NCI-H2107 treated with DMSO at 0.1 percent for 48 hours (cell line): Measurements from ENCODE around the gene PTPRG.

ENCODE experiments used
- DNase-seq: peaks from one replicate; lab custom pipeline; 2025; ENCODE audit not compliant: unreplicated experiment; lab: John Stamatoyannopoulos, UW

The PTPRG gene

DNA sequence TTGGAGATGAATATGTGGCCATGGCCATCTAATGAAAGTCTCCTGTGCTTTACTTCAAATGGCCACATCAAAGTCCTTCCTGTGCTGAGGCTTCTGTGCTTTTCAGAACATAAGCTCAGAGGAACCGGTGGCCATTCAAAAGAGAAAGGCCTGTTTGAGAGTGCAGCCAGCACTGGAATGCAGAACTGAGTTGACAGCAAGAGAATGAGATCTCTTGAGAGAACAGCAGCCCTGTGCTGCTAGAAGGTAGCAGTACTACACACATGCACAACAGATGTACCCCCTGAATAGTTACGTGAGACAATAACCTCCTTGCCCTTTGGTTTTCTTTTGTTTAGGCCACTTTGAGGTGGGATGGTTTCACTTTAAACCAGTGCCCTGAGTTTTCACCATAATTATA lies 292.5 kb downstream of the PTPRG start:
- DNase-seq = no peak

DNA sequence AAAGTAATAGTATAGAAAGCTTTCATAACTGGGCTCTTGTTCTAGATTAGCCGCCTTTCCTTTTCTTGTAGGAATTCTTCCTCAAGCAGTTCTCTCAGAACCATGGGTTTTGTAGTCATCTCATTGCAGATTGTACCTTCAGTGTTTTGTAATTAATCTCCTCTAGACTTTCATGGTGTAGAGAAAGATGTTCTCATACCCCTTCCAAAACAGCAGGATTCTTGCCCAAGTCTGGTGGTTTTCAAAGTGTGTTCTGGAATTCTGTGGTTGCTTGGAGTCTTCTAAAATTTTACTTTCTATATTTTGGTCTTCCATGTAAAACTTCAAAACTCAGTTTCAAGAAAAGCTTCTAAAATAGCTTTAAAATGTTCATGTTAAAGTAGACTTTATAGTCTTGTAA lies 293.8 kb downstream of the PTPRG start:
- no peak for DNase-seq

DNA sequence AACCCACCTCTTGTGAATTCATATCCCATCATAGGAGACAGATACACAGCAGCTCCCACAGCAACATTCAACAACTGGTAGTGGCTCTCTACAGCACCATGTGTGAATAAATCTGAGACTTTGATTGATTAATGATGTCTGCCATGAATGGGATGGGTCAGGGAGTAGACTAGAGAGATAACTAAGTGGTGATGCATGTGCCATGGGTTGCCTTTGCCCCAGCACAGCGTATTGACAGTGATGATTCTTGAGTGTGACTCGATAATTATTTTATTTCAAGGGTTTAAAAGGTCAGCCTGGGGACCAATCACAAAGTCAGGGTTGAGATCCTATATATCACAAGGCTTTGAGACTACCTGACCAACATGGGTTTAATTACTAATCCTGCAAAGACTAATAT lies 295.9 kb downstream of the PTPRG start:
- no peak for DNase-seq

DNA sequence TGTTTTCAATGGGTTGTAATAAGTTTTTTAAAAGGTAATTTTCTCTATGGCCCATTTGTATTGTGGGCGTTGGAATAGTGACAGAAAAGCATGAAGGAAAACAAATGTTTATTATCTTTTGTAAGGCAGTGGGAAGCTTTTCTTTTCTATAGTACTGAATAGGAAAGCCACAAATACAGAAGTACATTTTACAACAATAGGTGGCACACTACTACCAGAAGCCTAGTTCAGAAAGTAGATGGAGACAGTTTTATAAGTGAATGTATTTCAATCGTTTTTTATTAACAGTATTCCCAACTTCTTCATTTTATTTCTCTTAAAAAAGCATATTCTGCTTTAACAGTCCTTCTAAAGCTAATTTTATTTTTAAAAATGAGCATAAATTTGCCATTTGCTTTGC lies 296.7 kb downstream of the PTPRG start:
- peak; percentile 51 for DNase-seq

DNA sequence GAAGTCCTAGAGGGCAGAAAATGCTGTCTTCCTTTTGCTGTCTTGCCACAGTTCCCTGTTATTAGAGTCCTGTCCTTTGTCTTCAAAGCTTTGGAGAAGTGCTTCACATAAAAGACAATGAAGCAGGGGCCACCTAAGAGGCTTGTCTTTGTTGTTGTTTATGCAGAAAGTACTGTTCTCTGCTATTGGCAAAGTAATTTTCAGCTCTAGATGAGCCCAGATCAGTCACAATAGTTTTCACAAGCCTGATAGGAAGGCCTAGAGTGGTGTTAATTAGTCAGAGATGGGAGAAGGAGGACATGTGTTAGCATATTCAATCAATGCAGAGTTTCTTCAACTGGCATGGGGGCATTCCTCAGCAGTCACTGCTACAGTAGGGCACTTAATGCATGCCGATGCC lies 300.0 kb downstream of the PTPRG start:
- DNase-seq = no peak

DNA sequence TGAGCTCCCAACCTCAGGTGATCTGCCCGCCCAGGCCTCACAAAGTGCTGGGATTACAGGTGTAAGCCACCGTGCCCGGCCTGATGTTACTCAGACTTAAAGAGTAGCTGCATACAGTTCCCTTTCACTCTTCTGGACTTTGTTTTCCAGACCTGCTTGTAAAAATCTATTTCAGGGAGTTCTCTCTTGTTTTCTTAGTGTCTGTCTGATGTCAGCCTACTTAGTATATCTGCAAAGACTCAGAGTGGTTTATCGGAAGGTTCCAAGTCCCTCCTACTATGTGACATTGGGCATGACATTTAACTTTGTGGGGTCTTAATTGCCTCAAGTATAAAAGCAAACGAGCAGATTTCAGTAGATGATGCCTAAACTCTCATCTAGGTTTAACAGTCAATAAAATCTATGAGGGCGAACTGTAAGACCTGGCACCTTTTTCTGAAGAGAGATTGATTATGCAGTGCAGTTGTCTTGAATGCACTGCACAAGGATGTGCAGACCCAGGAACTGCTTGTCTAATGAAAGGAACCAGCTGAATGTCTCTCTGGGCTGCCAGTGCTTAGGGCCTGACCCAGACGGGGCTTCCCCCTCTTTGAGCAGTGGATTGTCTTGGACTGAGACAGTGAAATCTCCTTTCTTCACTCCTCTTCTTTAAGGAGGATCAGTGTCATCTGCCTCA lies 301.4 kb downstream of the PTPRG start:
- no peak for DNase-seq

DNA sequence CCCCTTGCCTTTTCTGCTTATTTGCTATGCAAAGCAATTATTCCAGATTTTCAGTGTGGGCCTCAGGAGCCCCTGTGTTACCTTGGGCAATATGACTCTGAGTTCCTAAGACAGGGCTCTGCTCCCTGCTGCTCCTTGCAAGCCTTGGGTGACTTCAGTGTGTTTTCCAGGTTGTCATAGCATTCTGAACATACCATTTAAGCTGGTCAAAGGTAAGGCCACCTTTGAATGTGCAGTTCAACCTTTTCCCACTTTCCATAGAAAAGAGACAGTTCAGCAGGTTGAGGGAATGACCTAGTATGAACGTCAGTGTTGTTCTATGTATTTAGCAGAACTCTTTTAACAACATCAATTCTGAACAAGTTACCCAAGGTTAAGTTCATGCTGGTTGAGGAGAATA lies 302.2 kb downstream of the PTPRG start:
- no peak for DNase-seq

DNA sequence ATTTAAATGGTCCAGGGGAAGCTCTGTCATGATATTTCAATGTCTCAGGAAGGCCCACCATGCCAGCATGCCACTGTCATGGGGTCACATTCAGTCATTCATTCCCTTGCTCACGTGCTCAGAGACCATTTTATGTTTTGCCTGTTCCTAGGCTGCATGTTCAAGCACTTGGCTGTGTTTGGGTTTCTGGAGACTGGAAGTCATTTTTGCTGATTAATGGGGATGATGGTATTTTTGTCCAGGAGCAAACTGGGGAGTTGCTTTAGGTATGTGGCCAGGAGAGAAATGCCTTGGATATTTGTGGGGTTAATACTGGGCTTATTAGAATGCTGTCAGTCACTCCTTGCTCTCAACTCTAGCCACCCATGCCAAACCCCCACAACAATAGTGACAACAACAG lies 303.5 kb downstream of the PTPRG start:
- no peak for DNase-seq

DNA sequence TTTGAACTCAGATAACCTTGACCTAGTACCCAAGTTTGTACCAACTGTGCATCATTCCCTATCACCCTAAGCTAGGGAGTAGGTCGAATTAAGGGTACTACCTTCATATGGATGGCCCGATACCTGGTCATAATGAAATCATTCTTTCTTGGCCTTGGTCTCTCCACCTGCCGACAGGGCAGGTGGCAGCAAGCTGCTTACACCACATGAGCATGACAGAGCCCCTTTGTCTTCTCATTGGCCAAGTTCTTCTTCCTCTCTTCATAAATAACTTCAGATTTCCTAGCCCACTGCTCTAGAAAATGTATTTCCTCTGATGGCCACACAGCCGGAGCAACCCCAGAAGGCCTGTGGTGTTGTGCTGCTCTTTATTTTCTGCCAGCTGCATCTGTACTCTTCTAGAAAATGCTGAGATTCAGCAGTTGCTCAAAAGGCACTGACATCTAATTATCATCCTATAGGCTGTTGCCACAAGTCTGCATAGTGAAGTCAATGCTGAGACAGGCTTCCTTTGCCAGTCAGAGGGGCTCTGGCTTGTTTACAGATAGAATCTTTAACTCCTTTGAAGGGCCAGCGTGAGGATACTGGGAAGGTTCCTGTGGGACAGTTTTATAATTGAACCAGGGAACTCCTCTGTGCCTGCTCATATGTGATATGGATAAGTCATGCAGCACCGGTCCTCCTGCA lies 304.2 kb downstream of the PTPRG start:
- DNase-seq = no peak

DNA sequence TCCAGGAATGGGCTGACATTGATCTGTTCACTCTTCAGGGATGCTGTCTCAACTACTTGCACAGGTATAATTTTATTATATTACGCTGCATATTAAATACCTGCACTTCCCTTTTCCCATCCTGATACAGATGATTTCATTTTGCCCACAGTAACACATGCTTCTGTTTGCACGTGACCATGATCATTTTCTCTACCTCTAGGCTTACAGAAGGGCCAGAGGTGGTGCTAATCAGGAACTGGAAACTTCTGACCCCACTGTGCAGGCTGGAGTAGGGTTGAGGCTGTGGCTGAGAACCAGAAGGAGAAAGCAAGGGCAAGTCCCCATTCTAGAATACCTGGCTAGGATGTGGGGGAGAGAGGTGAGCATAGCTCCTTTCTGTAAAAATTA lies 304.8 kb downstream of the PTPRG start:
- no peak for DNase-seq

DNA sequence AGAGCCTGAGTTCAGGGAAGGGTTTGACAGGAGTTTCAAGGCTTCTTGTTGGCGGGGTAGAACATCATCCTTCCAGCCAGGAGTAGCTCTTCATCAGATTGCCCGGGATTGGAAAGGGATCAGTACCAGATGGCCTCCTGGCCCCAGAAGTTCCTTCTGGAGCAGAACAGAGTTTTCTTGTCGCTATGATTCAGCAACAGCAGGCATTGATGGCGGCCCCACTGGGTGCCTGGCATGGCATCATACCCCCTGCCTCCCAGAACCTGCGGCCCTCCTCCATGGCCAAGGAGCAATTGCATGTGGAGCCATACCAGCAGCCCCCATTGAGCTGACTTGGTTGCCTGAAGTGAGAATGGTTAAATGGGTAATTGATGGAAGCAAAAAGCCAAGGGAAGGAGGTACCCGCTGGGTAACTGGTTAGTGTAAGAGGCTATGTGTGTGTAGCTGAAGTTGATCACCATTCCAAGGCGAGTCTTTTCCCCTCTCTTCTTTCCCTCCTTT lies 305.6 kb downstream of the PTPRG start:
- DNase-seq = no peak

DNA sequence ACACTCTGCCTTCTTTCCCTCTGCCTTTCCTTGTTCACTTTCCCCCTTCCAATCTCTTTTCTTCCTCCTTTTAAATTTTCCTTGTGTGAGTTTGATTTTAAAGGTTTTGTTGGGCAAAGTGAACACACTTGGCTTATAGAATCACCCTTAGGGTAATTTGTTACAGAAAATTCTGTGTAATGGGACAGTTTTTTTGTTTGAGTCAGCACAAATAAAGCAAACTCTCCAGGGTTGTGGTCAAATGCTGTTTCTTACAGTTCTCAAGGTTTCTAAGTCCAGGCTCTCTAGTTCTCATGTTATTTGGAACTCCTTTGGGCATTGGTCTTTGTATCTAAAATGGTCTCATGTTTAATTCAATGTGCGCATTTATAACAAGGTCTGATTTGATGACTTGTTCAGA lies 307.1 kb downstream of the PTPRG start:
- no peak for DNase-seq

DNA sequence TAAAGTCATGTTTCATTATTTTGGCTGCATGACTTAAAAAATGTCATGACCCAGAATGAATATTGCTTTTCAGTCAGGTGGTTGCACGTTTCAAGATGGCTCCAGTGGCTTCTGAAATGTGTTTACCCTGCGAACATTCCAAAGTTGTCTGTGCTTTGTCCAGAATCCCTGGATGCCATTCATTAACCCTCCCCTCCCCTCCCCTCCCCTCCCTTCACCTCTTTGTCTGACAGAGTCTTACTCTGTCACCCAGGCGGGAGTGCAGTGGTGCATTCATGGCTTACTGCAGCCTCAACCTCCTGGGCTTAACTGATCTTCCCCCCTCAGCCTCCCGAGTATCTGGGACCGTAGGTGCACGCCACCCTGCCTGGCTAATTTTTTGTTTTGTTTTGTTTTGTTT lies 308.0 kb downstream of the PTPRG start:
- no peak for DNase-seq

DNA sequence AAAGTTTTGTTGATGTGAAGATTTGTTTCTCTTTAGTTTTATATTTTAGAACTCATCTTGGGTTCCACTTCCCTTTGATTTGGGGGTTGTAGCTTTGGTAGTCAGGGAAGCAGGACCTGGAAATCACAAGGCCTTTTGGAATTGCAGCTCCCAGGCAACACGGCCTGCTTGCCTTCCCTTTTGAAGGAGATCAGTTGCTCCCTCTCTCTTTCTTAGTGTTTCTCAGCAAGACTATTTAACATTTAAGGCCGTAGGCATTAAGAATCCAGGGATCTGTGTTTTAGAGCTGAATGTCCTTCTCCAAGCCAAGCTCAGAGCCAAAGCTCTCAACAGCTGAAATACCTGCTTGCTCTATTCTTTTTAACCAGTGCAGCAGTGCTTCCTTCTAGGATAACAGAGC lies 310.3 kb downstream of the PTPRG start:
- DNase-seq = no peak

DNA sequence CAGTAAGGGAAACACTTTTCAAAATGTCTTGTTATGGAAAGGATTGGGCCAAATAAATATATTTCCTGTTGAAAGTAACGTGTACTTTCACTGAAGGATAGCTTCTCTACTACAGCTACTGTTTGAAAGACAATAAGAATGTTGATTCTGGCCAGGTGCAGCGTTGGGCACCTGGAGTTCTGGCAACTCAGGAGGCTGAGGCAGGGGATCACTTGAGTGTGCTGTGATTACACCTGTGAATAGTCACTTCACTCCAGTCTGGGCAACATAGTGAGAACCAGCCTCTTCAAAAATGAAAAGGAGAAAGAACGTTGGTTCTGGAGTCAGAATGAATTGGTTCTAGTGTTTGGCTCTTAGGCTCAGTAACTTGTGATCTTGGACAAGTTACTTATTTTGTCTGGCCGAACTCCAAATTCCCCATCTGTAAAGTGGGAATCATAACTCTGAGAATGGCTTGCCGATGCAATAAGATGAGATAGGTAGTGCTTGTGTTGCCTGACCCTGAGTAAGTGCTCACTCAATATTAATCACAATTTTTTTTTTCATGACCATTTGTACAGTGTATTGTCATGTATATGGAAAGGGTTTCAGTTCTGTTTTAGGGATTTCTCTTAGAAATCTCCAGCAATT lies 310.8 kb downstream of the PTPRG start:
- DNase-seq = peak; percentile 49

DNA sequence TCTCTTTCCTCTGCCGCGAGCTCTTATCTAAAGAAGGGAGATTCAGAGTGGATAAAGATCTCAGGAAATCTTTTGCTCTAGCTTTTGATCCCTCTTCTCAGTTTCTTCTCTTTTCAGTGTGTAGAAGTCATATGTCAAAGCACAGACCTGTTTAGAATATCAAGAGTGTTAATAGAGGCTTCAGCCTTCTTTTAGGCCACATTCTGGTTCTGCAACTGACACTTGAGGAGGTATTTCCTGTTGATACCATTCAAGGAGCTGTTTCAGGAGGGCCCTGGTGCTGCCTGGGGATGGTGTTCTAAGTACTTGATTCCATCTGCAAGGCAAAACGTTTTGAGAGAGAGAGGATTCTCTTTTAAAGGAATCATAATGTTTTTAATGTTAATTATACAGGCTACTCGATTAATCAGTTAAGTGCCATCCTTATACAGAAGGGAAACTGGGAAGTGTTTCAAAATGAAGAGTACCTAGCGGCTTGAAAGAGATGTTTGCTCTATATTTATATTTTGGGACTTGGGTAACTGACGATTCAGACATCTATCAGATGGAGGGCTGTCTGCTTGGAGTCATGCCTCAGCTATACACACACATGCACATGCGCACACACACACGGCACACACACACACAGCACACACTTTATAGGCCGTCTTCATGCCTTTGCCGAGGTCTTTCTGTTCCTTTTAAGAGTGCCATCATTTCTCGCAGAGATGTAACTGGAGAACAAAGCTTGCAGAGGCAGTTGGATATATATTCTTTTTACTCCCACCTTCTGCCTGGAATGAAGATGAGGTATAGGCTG lies 313.9 kb downstream of the PTPRG start:
- no peak for DNase-seq

DNA sequence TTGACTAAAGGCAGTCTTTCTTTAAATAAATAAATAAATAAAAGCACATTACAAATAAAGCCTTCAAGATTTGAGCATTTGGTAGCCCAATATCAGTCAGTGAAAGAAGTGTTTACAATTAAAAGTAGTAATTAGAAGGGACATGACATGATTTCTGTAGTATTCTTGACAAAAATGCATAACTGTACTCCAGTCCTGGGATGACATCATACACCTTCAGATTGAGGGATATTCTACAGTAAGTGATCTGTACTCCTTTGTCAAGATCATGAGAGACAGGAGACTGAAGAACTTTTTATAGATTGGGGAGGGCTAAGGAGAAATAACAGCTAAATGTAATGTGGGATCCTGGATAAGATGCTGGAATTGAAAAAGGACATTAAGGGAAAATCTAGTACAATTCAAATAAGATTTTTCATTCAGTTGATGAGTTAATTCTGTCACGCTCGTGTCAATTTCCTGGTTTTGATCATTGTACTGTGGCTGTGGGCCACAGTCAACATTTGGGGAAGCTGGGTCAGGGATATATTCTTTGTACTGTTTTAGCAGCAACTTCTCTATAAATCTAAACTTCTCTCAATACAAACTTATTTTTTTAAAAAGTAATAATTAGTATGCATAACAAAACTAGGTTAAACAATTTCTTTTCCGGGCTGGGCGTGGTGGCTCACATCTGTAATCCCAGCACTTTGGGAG lies 314.8 kb downstream of the PTPRG start:
- no peak for DNase-seq

DNA sequence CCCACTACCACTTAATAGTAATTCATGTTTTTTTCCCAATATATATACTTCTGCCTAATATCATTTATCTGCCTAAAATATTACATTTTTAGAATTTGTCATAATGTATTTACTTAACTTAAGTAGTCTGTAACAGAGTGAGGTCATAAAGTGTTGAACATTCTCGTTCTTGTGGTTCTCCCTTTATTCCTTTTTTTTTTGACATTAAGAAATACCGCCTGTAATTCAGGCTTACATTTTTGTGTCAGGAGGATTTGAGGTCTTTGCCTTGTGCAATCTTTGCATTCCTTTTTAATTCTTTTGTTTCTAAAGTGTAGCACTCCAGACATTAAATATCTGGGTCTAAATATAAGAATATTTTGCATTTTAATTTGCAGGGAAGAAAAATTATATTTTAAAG lies 315.4 kb downstream of the PTPRG start:
- DNase-seq = no peak

DNA sequence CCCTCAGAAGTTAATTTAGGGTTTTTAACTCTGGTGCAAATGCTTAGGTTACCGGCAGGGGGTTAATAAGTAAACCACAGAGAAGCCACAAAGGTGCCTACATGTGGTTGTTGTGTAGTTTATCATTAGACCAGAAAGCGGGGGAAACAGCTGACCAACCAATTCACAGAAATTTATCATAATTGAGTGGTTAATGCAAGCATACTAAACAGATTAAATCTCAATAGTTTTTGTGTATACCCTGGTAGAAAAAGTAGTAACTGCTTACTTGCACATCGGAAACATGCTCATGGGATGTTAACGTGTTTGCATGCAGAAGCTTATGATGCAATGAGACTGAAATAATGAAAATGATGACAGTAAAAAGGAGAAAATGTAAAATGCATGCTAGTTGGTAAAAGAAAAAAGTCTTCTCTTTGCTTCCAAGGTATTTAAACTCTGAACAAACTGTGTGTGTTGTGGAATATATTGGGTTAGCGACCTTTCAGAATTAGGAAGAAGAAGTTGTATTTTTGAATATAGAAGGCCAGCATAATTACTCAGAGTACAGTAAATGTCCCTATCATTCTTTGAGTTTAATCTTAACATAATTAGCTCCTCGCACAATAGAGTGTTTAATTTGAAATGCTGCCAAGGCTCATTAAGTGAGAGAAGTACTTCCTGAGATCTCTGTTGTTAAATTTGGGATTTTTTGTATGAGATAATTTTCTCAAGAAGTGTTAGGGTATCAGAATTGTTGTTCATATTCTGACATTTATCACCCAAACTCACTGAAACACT lies 316.2 kb downstream of the PTPRG start:
- DNase-seq = peak; percentile 68

DNA sequence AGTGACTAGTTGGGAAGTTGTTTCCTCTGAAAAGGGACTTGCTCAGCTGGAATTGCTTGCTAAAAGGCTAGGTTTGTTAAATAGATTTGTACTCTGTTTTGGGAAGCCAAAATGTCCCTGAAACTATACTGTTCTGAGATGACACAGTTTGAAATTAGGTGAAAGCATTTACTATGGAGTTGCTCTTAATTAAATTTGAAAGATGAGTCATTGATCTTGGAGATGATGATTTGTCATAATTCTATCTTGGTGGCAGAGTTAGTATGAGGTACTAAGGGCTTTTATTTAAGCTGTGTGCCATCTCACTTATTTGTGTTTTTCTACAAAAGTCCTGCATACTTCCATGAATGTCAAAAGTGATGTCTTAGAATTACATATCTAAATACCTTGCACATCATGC lies 320.9 kb downstream of the PTPRG start:
- no peak for DNase-seq
